UCSD-AML1 (cell line): ENCODE measurements around the gene RFXAP.

Source experiments
- DNase-seq: peaks from one replicate; lab custom pipeline; 2025; ENCODE audit not compliant: unreplicated experiment; lab: John Stamatoyannopoulos, UW

RFXAP gene

GRCh38 chr13:36862722-36863121 lies 43.7 kb downstream of the RFXAP start:
- DNase-seq = no peak

GRCh38 chr13:36865265-36865664 lies 46.2 kb downstream of the RFXAP start:
- DNase-seq = no peak

- DNase-seq = no peak
Observed at GRCh38 chr13:36866232-36866631, 47.2 kb downstream of the RFXAP start.

GRCh38 chr13:36870050-36870692 lies 51.1 kb downstream of the RFXAP start:
- no peak for DNase-seq

- no peak for DNase-seq
Observed at GRCh38 chr13:36872621-36873020, 53.6 kb downstream of the RFXAP start.

- no peak for DNase-seq
Observed at GRCh38 chr13:36875431-36875830, 56.4 kb downstream of the RFXAP start.

- DNase-seq = no peak
Observed at GRCh38 chr13:36875961-36876360, 56.9 kb downstream of the RFXAP start.
